Activated CD4-positive, CD25-positive, alpha-beta regulatory T cell (primary cell): Measurements from ENCODE around the gene HTR1B.

Experiments
- DNase-seq, 4 experiments: peaks; one replicate each; lab custom pipeline; 2025; lab: John Stamatoyannopoulos, UW

Gene HTR1B

GRCh38 chr6:77456531-77457248, 6.6 kb downstream of the HTR1B start:
- DNase-seq: no peak

GRCh38 chr6:77455271-77455670, 8.0 kb downstream of the HTR1B start:
- no peak for DNase-seq

- DNase-seq: no peak
Measured at GRCh38 chr6:77454386-77454785, 8.9 kb downstream of the HTR1B start.

- DNase-seq: no peak
Measured at GRCh38 chr6:77451466-77451865, 11.8 kb downstream of the HTR1B start.

- DNase-seq: no peak
Measured at GRCh38 chr6:77450924-77451323, 12.4 kb downstream of the HTR1B start.

GRCh38 chr6:77448546-77448945, 14.7 kb downstream of the HTR1B start:
- DNase-seq: no peak

- no peak for DNase-seq
Measured at GRCh38 chr6:77447254-77447653, 16.0 kb downstream of the HTR1B start.

- no peak for DNase-seq
Measured at GRCh38 chr6:77446249-77446648, 17.0 kb downstream of the HTR1B start.

- no peak for DNase-seq
Measured at GRCh38 chr6:77445214-77445613, 18.1 kb downstream of the HTR1B start.

- no peak for DNase-seq
Measured at GRCh38 chr6:77440206-77440976, 22.9 kb downstream of the HTR1B start.

GRCh38 chr6:77433888-77434287, 29.4 kb downstream of the HTR1B start:
- no peak for DNase-seq

- no peak for DNase-seq
Measured at GRCh38 chr6:77430504-77430903, 32.8 kb downstream of the HTR1B start.

- no peak for DNase-seq
Measured at GRCh38 chr6:77425671-77426070, 37.6 kb downstream of the HTR1B start.

- no peak for DNase-seq
Measured at GRCh38 chr6:77425216-77425615, 38.1 kb downstream of the HTR1B start.

GRCh38 chr6:77424761-77425160, 38.5 kb downstream of the HTR1B start:
- DNase-seq: no peak

GRCh38 chr6:77416839-77417238, 46.5 kb downstream of the HTR1B start:
- no peak for DNase-seq

- no peak for DNase-seq
Measured at GRCh38 chr6:77415706-77416105, 47.6 kb downstream of the HTR1B start.
